Ascending aorta (tissue), 2 donors: ENCODE results near the gene AKAP7. TPM values are rescaled to one million over a fixed set of nuclear protein-coding genes. Genes with fewer than 3 reads are reported as not detected.

ENCODE experiments used
- DNase-seq, 2 donors: peaks; one replicate each; pipeline ENCODE4 v3.0.0-alpha.2; 2019; ENCODE audit warnings: low spot score in 2 of 2
- H3K27ac ChIP-seq, 2 donors: fragments of 200-600 bp; sonication (generic); one replicate each; pipeline ENCODE4 v1.5.1; 2016 to 2017; ENCODE audit warnings: mild to moderate bottlenecking in 1 of 2
- H3K27me3 ChIP-seq: fragments of 200-600 bp; sonication (generic); one replicate; pipeline ENCODE4 v1.5.1; 2017
- H3K36me3 ChIP-seq, 2 donors: fragments of 200-600 bp; sonication (generic); one replicate each; pipeline ENCODE4 v1.5.1; 2016
- H3K4me1 ChIP-seq, 2 donors: fragments of 200-600 bp; sonication (generic); one replicate each; pipeline ENCODE4 v1.5.1; 2016 to 2017; ENCODE audit warnings: mild to moderate bottlenecking in 1 of 2
- H3K4me3 ChIP-seq, 2 donors: fragments of 200-600 bp; sonication (generic); one replicate each; pipeline ENCODE4 v1.5.1; 2016 to 2017; ENCODE audit warnings: mild to moderate bottlenecking in 1 of 2
- H3K9me3 ChIP-seq, 2 donors: fragments of 200-600 bp; sonication (generic); one replicate each; pipeline ENCODE4 v1.5.1; 2016
- intact Hi-C: fragments of 100-400 bp; cut with DNase I; formaldehyde crosslinking; loops from one replicate; pipeline ENCODE4 v1.15.1; 2023
- total RNA-seq: library from RNA; depleted of rRNA; stranded (reverse); fragments of >200 nt; gene quantifications from one replicate; pipeline ENCODE4 v1.1.0, GENCODE V29; 2016
- TF ChIP-seq, protein P1 (sequence below), 3 experiments: fragments of 200-600 bp in 2 of 3; fragments of 450-650 bp in 1 of 3; sonication (generic) in 2 of 3; IDR thresholded peaks; one replicate each; pipeline ENCODE4 v1.5.1; 2016 to 2019; ENCODE audit warnings: antibody characterized with exemption in 3 of 3, mild to moderate bottlenecking in 1 of 3, moderate library complexity in 1 of 3

Gene AKAP7
- total RNA-seq, 1 donor from 2014 or later, result 1.3 TPM

DNA sequence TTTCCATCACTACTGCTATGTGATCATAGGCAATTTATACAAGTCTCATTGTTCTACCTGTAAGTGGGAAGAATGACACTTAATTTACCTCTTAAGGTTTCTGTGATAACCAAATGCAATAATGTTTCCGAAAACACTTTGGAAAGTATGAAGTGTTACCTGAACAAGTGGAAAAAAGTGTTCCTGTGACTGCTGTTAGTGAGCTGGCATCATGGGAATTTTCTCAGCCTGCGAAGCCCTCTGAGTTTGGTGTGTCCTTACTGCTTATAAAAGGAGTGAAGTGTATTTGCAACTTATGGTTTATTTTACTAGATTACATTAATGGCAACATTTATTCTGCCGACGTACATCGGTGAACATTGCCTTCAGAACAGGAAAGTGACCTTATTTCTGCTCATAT lies 133.0 kb downstream of the AKAP7 start:
- H3K9me3 ChIP-seq, result peaks cover 0 to 9% of the 10 kb centered on the region in 2 donors
- intact Hi-C loops, result no loop called here
- no peak overlapping the region for H3K4me3 ChIP-seq
- no peaks in the 10 kb centered on the region for H3K4me1 ChIP-seq
- DNase-seq, result no peak
- TF ChIP-seq, protein P1, sequence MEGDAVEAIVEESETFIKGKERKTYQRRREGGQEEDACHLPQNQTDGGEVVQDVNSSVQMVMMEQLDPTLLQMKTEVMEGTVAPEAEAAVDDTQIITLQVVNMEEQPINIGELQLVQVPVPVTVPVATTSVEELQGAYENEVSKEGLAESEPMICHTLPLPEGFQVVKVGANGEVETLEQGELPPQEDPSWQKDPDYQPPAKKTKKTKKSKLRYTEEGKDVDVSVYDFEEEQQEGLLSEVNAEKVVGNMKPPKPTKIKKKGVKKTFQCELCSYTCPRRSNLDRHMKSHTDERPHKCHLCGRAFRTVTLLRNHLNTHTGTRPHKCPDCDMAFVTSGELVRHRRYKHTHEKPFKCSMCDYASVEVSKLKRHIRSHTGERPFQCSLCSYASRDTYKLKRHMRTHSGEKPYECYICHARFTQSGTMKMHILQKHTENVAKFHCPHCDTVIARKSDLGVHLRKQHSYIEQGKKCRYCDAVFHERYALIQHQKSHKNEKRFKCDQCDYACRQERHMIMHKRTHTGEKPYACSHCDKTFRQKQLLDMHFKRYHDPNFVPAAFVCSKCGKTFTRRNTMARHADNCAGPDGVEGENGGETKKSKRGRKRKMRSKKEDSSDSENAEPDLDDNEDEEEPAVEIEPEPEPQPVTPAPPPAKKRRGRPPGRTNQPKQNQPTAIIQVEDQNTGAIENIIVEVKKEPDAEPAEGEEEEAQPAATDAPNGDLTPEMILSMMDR (IDR thresholded peaks at IDR 0.05), result no peak
- H3K27me3 ChIP-seq, result no peaks in the 10 kb centered on the region
- no peaks in the 10 kb centered on the region for H3K36me3 ChIP-seq
- no peak overlapping the region for H3K27ac ChIP-seq

DNA sequence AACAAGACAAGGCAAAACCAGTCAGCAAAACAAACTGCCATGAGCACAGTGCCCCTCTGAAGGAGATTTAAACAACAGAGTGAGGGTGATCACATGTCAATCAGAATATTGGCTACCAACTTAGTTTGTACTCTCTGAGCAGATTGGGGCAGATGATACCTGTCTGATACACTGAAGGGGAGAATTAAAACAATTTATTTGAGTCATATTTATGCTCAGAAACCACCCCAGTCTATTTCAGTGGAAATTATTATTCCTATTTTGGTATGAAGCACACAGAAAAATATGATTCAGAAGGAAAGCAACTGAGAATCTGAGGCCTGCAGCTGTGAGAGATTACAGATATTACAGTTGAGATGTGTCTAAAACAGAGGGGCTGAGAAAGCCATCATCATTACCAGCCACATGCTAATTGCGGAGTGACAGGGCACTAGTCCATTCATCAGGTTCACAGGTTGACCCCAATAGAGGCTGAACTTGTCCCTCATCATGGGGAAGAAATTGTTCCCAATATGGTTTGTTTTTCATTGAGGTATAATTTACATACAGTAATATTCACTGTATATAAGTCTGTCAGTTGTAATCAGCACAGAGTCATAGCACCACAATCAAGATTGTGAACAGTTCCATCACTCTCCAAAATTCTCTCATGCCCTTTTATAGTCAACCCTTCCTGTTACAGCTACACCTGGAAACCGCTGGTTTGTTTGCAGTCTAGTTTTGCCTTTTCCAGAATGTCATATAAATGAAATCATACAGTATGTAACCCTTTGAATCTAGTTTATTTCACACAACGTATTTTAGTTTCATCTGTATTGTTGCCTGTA lies 134.5 kb downstream of the AKAP7 start:
- TF ChIP-seq, protein P1 (IDR thresholded peaks at IDR 0.05), result no peak

DNA sequence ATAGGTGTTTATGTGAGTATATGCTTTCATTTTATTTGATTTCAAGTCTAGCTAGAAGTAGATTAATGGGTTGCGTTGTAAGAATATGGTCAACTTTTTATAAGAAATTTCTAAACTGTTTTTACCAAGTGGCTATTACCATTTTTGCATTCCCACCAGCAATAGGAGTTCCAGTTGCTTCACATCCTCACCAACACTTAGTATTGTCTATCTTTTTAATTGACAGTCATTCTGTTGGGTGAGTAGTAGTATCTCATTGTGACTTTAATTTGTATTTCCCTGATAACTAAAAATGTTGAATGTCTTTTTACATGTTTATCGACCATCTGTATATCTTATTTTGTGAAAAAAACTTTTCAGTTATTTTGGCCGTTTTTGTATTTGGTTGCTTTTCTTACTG lies 135.3 kb downstream of the AKAP7 start:
- Histone ChIP-seq H3K9me3 (peaks cover 0 to 9% of the 10 kb centered on the region in 2 donors), H3K27ac (no peak overlapping the region), H3K4me3 (no peak overlapping the region), H3K27me3 (no peaks in the 10 kb centered on the region), H3K4me1 (no peaks in the 10 kb centered on the region), H3K36me3 (no peaks in the 10 kb centered on the region)
- TF ChIP-seq, protein P1 (IDR thresholded peaks at IDR 0.05), result no peak
- intact Hi-C loops, result no loop called here
- no peak for DNase-seq

More for the DNA sequence above, 134.5 kb downstream of the AKAP7 start:
- intact Hi-C loops, result no loop called here
- H3K9me3 ChIP-seq, result peaks cover 0 to 9% of the 10 kb centered on the region in 2 donors
- H3K27ac ChIP-seq, result no peak overlapping the region
- no peaks in the 10 kb centered on the region for H3K27me3 ChIP-seq
- no peaks in the 10 kb centered on the region for H3K36me3 ChIP-seq
- H3K4me1 ChIP-seq, result no peaks in the 10 kb centered on the region
- DNase-seq, result no peak
- no peak overlapping the region for H3K4me3 ChIP-seq

DNA sequence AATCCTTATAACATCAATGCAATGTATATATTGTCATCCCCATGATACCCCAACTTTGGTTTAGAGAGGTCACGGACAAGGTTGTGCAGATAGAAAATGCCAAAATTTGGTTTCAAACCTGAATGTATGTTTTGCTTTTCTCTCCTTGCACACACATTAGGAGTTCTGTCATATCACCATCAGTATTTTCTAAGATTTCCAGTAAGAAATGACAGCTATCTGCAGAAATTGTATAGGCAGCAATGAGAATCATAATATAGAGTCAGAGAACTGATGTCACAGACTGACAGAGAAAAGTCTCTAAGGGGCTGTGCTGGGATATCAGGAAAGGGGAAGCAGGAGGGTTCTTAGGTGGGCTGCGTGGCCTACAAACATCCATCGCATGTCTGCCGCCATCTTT lies 140.0 kb downstream of the AKAP7 start:
- TF ChIP-seq, protein P1 (IDR thresholded peaks at IDR 0.05), result no peak
- no peak overlapping the region for H3K27ac ChIP-seq
- H3K9me3 ChIP-seq, result peaks cover 0 to 4% of the 10 kb centered on the region in 2 donors
- no peak overlapping the region for H3K4me3 ChIP-seq
- no peaks in the 10 kb centered on the region for H3K36me3 ChIP-seq
- DNase-seq, result no peak
- H3K4me1 ChIP-seq, result no peaks in the 10 kb centered on the region
- H3K27me3 ChIP-seq, result no peaks in the 10 kb centered on the region
- intact Hi-C loops, result no loop called here

DNA sequence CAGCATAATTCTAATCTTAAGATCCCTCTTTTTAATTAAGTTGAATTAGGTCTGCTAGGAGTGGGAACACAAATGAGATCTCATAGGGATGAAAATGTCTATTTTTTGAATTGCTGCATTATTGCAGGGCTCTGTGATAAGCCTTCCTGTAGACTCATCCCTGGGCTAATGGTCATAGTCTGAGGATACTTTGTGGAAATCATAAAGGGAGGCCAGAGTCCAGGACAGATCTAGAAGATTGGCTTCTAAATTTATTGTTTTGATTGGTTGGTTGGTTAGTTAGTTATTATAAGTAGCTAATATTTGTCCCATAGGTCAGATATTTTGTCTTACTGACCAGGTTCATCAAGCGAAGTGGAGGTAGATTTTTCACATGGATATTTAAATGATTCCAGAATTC lies 142.3 kb downstream of the AKAP7 start:
- H3K36me3 ChIP-seq, result no peaks in the 10 kb centered on the region
- no peak overlapping the region for H3K4me3 ChIP-seq
- no peaks in the 10 kb centered on the region for H3K27me3 ChIP-seq
- intact Hi-C loops, result no loop called here
- H3K4me1 ChIP-seq, result no peaks in the 10 kb centered on the region
- H3K9me3 ChIP-seq, result no peaks in the 10 kb centered on the region
- no peak overlapping the region for H3K27ac ChIP-seq
- TF ChIP-seq, protein P1 (IDR thresholded peaks at IDR 0.05), result no peak
- DNase-seq, result no peak
